HL-60 (cell line): ENCODE results near the gene MXD1.

Experiments
- DNase-seq, 2 experiments: peaks; one replicate each; pipeline ENCODE4 v3.0.0-alpha.2; 2010 to 2020; ENCODE audit warnings: low read depth in 1 of 2, low spot score in 1 of 2
- H3K27ac ChIP-seq: fragments of 250-450 bp; sonication (Bioruptor Pico); replicated peaks from 2 replicates; pipeline ENCODE4 v1.5.1; 2020; ENCODE audit warnings: mild to moderate bottlenecking, moderate library complexity
- H3K27me3 ChIP-seq: fragments of 250-450 bp; sonication (Bioruptor Pico); 2 replicates; pipeline ENCODE4 v1.5.1; 2021; ENCODE audit warnings: mild to moderate bottlenecking, moderate library complexity; ENCODE audit not compliant: insufficient read depth, poor library complexity, severe bottlenecking
- H3K4me3 ChIP-seq: replicated peaks from 2 replicates; pipeline ENCODE4 v1.5.1; 2011; ENCODE audit warnings: mild to moderate bottlenecking, control low read depth, low read length; ENCODE audit not compliant: insufficient read depth
- GABPA ChIP-seq: IDR thresholded peaks from 2 replicates; pipeline ENCODE4 v1.6.1; 2012; ENCODE audit warnings: low read depth
- POLR2AphosphoS5 ChIP-seq: IDR thresholded peaks from 2 replicates; pipeline ENCODE4 v1.6.1; 2012; ENCODE audit warnings: low read depth
- SPI1 ChIP-seq: IDR thresholded peaks from 2 replicates; pipeline ENCODE4 v1.6.1; 2012; ENCODE audit warnings: low read depth, mild to moderate bottlenecking, borderline replicate concordance
- TF ChIP-seq, protein P1 (sequence below): IDR thresholded peaks from one replicate; pipeline ENCODE4 v1.5.1; 2011; ENCODE audit warnings: low read length, control low read depth, inconsistent platforms; ENCODE audit not compliant: insufficient read depth
- TF ChIP-seq, protein P2 (sequence below): IDR thresholded peaks from 2 replicates; pipeline ENCODE4 v1.6.1; 2012; ENCODE audit warnings: low read depth; ENCODE audit not compliant: insufficient replicate concordance

Gene MXD1

DNA sequence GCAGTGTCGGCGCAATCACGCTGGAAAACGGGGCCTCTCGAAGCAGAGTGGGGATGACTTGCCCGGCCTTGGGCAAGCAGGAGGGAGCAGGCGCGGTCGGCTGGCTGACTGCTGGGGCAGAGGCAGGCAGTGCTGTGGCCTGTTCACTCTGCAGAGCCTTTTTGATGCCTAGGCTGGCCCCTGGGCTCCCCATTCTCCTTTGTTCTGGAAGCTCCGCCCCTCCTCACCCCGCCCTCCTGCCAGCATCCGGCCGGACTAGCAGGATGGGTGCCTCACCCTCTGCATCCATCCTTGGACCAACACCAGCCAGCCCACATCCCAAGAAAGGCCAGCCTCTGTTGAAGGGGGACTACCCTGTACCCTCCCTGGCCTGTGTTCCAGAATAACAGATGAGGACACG, 46.6 kb downstream of the MXD1 start, which contains the start of gene ASPRV1:
TSS of gene ASPRV1 (minus strand) at position 136 of the 400 bp plus-strand sequence. CDS start 195 bp downstream, outside the sequence.
- no peak for DNase-seq
- TF ChIP-seq SPI1 (no peak), POLR2AphosphoS5 (no peak), GABPA (no peak)
- TF ChIP-seq, protein P1, sequence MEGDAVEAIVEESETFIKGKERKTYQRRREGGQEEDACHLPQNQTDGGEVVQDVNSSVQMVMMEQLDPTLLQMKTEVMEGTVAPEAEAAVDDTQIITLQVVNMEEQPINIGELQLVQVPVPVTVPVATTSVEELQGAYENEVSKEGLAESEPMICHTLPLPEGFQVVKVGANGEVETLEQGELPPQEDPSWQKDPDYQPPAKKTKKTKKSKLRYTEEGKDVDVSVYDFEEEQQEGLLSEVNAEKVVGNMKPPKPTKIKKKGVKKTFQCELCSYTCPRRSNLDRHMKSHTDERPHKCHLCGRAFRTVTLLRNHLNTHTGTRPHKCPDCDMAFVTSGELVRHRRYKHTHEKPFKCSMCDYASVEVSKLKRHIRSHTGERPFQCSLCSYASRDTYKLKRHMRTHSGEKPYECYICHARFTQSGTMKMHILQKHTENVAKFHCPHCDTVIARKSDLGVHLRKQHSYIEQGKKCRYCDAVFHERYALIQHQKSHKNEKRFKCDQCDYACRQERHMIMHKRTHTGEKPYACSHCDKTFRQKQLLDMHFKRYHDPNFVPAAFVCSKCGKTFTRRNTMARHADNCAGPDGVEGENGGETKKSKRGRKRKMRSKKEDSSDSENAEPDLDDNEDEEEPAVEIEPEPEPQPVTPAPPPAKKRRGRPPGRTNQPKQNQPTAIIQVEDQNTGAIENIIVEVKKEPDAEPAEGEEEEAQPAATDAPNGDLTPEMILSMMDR, result no peak
- TF ChIP-seq, protein P2, sequence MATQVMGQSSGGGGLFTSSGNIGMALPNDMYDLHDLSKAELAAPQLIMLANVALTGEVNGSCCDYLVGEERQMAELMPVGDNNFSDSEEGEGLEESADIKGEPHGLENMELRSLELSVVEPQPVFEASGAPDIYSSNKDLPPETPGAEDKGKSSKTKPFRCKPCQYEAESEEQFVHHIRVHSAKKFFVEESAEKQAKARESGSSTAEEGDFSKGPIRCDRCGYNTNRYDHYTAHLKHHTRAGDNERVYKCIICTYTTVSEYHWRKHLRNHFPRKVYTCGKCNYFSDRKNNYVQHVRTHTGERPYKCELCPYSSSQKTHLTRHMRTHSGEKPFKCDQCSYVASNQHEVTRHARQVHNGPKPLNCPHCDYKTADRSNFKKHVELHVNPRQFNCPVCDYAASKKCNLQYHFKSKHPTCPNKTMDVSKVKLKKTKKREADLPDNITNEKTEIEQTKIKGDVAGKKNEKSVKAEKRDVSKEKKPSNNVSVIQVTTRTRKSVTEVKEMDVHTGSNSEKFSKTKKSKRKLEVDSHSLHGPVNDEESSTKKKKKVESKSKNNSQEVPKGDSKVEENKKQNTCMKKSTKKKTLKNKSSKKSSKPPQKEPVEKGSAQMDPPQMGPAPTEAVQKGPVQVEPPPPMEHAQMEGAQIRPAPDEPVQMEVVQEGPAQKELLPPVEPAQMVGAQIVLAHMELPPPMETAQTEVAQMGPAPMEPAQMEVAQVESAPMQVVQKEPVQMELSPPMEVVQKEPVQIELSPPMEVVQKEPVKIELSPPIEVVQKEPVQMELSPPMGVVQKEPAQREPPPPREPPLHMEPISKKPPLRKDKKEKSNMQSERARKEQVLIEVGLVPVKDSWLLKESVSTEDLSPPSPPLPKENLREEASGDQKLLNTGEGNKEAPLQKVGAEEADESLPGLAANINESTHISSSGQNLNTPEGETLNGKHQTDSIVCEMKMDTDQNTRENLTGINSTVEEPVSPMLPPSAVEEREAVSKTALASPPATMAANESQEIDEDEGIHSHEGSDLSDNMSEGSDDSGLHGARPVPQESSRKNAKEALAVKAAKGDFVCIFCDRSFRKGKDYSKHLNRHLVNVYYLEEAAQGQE, result no peak
- H3K27ac ChIP-seq, result no peak within 1 kb of the TSS
- H3K27me3 ChIP-seq, result no peaks in the 10 kb centered on the region
- no peak within 1 kb of the TSS for H3K4me3 ChIP-seq

DNA sequence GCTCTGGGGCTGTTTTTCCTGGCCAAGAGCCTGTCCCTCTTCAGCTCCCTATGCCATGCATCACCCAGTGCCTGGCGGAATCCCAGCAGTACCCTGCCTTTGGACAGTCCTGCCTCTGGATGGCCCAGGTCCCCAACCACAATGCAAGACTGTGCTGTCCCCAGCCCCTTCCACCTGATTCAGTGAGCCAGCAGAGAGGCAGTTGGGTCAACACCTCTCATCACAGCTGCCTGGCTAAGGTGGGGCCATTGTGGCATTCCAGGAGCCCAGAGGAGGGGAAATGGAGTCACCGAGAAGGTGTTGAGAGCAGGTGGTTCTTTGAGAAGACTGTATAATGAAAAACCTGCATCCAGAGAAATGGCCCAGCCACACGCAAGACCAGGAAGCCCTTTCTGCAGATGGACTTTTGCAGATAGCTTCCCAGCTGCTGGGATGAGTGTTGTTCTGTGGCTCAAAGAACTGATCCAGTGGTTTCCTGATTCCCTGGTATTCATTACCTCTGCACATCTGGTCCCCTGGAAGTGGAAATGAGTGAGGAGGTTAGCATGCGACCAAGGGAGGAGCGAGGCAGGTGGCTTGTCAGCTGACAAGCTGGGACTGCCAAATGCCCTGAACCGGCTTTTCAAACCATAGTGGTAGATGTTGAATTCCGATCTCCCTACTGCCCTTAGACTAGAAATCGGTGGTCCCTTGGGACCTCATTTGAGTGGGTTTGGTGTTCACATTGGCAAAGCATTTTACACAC, 48.2 kb downstream of the MXD1 start:
- no peak for DNase-seq
- H3K4me3 ChIP-seq, result no peak overlapping the region

DNA sequence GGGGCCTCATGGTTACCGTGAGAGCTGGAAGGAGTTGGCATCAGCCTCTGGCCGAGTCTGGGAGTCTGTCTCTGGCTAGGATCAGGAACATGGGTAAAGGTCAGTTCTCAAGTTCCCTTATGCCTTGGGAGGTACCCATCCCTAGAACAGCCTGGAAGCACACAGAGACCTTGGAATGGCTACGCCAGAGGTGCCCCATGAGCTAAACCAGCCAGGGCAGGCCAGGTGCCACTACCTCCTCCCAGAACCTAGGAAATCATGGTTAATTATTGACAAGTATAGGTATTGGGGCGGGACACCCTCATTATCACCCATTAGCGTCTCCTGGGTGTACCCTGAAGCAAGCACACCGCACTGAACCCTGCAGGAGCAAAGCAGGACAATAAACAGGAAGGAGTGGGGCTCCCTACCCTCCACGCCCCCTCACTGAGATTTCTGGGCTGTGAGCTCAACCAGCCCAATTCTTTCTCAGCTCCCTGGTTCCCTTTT, 49.5 kb downstream of the MXD1 start:
- DNase-seq, result no peak

More for the DNA sequence above, 48.2 kb downstream of the MXD1 start:
- H3K27ac ChIP-seq, result no peak overlapping the region
- no peaks in the 10 kb centered on the region for H3K27me3 ChIP-seq
- no peak for TF ChIP-seq GABPA
- TF ChIP-seq, protein P1, result no peak

DNA sequence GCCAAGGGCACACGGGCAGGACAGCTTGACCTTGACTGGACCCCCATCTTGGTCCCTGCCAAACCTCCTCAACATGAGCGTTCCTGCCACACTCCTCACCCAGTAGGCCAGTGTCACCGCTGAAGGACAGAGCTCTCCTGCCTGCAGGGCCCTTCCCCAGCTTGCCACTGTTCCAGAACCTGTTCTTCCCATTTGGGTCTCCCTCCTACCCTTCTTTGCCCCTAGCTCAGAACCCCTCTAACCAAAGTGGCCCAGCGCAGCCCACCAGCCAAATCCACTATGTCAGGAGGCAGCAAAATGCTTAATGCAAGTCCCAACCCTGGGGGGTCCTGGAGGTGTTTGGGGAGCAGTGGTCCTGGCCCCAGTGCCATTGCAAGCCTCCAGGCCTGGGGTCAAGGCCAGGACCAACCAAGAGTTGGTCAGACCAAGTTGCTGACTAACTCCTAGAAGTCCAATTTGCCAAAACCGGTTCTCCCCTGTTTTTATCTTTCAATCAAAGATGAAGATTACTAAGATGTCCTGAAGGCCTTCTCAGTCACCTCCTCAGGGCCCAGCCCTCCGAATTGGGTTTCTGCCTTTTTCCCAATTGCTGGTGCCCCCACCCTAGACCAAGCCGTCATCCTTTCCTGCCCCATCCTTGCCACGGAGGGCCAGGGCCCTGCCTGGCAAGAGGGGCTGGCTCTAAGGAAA, 51.0 kb downstream of the MXD1 start:
- TF ChIP-seq, protein P2, result no peak
- TF ChIP-seq, protein P1, result no peak
- TF ChIP-seq SPI1, result no peak
- TF ChIP-seq POLR2AphosphoS5, result no peak
- TF ChIP-seq GABPA, result no peak
- Histone ChIP-seq H3K27ac (no peak overlapping the region), H3K4me3 (no peak overlapping the region), H3K27me3 (no peaks in the 10 kb centered on the region)
- DNase-seq, result no peak

More for the DNA sequence above, 49.5 kb downstream of the MXD1 start:
- no peaks in the 10 kb centered on the region for H3K27me3 ChIP-seq
- no peak overlapping the region for H3K4me3 ChIP-seq
- no peak overlapping the region for H3K27ac ChIP-seq
- TF ChIP-seq, protein P1, result no peak
- TF ChIP-seq GABPA (no peak), POLR2AphosphoS5 (no peak), SPI1 (no peak)
